COLO668 (cell line): ENCODE results near the gene PRKACB.
"Not testable (repeated sequence)": the region's sequence is repeated elsewhere in the genome, so short reads cannot be mapped to it uniquely, and the experiment has no call there.

Experiments
- DNase-seq: peaks from one replicate; lab custom pipeline; 2025; ENCODE audit not compliant: unreplicated experiment; lab: John Stamatoyannopoulos, UW

PRKACB gene

DNA sequence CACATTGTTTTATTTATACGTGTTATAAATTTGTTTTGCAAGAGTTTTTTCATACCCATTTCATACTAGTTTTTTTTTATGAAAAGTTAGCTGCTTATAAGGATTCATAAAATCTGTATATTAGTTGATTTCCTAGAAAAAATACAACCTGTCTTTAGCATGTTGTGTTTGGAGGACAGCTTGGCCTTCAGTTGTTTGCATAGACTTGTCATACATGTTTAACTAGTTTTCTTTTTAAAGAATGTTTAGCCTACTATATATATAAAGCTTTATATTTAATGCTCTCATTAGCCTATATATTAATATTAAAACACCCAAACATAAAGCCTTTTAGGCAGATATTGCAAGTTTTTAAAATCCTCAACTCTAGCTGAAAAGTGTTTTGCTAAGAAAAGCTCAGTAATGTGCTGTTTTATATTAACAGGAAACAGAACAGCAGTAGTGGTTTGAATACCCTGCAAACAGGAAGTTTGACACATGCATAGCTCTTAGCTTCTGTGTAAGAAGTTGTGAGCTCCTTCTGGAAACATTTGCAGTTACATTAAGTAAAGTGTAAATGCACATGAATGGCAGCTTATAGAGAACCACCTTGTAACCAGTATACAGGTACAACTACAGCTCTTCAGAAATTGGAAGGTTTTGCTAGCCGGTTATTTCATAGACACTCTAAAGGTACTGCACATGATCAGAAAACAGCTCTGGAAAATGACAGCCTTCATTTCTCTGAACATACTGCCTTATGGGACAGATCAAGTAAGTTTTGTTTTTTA, at the start of gene PRKACB:
Gene PRKACB, plus strand, starts transcription at position 476 of the 770 bp plus-strand sequence. Its CDS starts 91 bp downstream, at position 567.
- no peak for DNase-seq

DNA sequence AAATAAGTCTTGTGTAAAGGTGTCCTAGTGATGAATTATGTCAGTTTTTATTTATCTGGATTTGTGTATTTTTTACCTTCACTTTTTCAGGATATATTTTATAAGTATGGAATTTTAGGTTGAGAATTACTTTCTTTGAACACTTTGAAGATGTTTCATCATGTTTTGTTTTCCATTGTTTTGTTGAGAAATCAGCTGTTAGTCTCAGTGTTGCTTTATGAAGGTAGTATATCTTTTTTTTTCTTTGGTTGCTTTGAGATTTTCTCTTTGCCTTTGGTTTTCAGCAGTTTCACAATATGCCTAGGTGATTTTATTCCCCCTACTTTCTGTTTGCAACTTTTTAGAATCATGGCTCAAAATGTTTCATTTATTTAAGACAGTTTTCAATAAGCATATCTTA, 48.8 kb upstream of the PRKACB start:
- DNase-seq = no peak

DNA sequence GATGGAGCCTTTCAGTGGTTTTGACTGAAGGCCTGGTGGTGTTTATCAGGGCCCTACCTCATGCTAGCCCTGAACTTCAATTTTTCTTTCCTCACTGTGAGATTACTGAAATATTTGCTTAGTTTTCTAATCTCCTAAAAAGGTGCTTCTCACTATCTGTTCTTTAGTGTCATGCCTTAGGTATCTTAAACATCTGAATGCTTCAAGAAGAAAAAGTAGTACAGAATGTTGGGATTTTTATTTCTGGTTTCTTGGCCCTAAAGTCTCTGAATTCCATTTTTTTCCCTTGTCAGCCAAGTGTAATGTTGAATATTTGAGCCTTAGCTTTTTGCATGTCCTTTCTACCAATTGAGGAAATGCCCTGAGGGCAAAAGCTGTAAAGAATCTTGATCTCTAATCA, 47.9 kb upstream of the PRKACB start:
- no peak for DNase-seq

DNA sequence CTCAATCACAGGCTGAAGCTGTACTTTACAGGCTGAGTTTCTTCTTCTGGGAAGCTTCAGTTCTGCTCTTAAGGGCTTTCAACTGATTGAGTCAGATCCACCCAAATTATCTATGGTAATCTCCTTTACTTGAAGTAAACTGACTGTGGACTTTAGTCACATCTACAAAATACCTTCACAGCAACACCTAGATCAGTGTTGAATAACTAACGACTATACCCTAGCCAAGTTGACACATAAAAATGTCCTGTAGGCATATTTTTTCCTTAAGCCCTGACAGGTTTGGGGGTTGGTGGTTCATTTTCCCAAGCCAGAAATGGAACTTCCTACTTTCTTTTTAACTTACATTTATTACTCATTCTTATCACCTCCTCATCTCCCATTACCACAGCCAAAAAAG, 42.9 kb upstream of the PRKACB start:
- DNase-seq = no peak

DNA sequence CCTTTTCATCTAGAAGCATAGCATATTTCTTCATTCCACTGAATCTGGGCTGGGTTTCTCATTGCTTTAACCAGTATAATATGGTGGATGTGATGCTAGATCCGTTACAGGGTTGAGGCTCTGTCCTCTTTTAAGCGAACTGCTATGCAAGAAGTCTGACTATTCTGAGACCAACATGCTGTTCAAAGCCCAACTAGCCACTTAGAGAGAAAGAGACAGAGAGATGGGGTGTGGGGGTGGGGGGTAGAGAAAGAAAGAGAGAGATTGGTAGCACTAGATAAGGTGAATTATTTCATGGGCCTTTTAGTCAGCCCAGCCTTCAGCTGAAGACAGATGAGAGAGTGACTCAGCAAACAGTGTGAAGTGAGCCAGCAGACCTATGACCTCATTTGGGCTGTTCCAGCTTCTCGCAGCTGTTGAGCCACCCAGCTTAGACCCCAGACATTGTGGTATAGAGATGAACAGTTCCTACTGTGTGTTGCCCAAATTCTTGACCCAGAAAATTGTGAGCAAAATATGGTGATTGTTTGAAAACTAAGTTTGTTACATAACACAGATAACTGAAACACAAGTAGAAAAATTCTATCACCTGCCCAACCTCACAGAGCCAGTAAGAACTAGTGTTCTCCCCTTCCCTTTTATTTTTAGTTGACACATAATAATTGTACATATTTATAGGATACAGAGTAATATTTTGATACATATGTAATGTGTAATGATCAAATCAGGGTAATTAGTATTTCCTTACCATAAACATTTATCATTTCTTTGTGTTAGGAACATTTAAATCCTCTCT, 40.7 kb upstream of the PRKACB start:
- peak; percentile 66 for DNase-seq

DNA sequence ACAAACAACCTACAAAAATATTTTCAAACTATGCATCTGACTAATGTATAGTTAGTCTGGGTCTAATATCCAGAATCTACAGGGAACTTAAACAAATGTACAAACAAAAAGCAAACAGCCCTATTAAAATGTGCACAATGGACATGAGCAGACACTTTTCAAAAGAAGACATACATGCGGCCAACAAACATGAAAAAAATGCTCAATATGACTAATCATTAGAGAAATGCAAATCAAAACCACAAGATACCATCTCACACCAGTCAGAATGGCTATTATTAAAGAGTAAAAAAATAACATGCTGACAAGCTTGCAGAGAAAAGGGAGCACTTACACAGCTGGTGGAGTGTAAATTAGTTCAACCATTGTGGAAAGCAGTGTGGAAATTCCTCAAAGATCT, 36.5 kb upstream of the PRKACB start:
- not testable (repeated sequence) for DNase-seq

DNA sequence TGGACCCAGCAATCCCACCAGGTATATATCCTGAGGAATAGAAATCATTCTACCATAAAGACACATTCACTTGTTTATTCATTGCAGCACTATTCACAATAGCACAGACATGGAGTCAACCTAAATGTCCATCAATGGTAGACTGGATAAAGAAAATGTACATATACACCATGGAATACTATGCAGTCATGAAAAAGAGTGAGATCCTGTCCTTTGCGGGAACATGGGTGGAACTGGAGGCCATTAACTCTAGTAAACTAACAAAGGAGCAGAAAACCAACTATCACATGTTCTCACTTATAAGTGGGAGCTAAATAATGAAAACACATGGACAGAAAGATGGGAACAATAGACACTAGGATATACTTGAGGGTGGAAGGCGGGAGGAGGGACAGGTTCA, 36.1 kb upstream of the PRKACB start:
- no peak for DNase-seq

DNA sequence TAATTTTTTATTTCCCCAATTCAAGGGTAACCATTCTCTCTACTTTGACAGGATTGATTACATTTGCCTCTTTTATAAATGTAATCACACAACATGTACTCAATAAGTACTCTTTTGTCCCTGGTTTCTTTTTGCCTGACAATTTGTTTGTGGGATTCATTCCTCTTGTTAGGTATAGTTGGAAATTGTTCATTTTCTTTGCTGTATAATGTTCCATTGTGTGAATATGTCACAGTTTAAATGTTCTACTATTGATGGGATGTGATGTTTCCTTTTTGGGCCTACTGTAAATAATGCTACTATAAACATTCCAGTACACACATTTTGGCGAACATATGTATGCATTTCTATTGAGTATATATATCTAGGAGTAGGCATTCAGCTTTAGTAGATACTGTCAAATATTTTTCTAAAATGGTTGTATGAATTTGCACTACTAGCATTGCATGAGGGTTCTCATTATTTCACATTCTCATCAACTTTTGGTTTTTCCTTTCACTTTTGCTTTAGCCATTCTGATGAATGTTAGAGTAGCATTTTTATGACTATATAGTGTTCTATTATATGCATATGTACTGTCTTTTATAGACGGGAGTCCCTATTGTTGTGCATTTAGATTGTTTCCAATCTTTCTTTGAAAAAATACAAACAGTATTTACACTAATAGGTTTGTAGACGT, 35.0 kb upstream of the PRKACB start:
- DNase-seq = no peak

DNA sequence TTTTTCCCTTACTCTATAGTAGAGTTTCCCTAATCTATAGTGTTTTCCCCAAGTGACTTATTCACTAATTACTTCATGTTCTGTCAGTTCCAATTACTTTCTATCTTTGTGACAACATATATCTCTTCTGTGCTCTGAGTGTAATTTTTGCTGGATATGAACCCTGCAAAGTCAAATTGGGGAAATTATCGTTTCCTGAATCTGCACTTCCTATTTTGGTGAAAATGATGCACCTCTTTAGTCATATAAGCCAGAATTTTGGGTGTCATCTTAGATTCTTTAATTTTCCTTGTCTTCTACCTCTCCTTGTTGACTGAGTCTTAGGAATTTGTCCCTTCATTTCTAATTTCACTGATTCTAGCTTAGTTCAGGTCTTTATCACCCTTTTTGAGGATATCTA, 33.4 kb upstream of the PRKACB start:
- DNase-seq = no peak

DNA sequence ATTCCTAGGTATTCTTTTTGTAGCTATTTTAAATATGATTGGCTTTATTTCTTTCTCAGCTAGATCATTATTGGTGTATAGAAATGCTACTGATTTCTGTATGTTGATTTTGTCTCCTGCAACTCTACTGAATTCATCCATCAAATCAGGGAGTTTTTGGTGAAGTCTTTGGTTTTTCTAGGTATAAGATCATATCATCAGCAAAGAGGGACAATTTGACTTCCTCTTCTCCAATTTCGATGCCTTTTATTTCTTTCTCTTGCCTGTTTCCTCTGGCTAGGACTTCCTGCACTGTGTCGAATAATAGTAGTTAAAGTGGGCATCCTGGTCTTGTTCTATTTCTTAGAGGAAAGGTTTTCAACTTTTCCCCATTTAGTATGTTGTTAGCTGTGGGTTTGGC, 27.5 kb upstream of the PRKACB start:
- DNase-seq = no peak

DNA sequence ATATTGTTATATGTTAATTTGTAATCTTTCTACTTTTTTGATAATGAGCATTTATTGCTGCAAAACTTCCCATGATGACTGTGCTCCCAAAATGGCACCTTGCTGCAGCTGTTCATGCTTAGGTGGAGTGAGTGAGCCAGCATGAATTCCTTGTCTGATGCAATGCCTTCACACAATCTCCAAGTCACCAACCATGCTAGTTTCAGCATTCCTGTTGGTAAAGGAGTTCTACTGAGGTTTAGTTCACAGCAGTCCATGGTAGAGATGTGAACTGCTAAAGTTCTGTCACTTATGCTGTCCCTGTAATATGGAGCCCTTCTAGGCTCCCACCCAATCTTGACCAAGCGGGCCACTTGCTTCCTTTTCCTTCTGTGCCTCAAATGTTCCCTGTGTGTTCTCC, 26.2 kb upstream of the PRKACB start:
- no peak for DNase-seq

DNA sequence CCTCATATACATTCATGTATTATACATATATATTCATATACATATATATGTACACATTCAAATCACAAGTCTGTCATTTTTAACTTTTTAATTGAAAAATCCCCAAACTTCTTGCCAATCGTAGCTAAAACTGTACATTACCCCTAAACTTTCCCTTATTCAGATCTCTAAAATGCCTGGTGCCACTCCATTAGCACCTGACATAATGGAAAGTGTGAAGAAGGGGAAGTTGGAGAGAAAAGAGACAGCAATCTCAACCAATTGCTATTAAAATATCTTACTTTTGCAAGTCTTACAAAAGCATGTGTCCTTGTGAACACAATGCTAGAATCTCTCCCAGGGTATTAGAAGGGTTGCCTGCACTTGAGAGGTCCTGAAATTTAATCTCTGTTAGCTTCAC, 22.7 kb upstream of the PRKACB start:
- DNase-seq = no peak

DNA sequence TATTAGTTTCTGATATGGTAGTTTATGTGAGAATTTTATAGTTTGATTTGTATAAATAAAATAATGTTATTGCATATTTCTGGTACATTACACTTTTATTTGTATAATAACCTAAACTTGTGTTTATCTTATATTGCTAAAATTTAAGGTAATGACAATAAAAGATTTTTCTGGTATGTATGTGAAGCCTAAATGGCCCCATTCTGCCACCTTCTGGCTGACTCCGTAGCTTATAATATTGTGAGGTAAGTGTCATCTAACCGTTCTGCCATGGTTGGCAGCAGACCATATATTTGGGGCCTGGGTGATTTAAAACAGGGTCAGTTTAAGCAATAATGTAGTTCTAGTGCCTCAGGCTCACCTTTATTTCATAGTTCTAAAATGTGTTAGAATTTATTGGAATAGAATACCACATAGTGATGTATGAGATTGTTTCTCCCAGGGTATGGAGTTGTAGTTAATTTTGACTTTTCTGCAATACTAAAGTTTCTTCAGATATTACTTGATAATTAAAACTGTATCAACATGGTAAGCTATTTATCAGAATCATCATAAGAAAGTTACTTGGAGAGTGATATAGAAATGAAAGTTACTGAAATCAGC, 21.2 kb upstream of the PRKACB start:
- peak; percentile 69 for DNase-seq

DNA sequence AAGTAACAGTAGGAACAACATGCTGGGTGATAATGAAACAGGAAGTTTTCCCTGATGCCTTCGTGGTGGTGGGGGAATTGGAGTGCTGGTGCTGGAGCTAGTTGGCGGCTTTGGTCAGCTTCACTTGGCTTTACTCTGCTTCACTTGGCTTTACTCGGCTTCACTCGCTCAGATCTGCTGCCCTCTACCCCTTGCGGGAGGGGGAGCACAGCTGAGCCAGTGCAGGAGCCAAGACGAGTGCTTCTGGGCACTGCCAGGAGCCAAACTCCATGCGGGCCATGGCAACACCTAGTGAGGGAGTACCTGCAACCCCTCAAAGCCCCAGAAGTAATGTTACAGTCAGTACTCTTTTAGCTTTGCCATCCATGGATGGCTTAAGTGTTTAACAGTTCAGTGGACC, 10.6 kb upstream of the PRKACB start:
- no peak for DNase-seq

DNA sequence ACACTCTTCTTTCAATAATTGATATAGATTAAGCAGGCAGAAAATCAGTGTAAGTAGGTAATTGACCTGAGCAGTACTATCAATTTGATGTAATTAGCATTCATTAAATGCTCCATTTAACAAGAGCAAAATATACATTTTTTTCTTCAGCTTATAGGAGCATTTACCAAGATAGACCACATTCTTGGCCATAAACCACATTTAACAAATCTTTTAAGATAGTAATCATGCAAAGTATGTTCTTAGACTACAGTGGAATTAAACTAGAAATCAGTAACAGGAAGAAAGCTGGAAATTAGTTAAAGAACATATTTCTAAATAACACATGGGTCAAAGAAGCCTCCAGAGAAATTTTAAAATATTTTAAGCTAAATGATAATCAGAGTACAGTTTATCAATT, 8.7 kb upstream of the PRKACB start:
- no peak for DNase-seq

DNA sequence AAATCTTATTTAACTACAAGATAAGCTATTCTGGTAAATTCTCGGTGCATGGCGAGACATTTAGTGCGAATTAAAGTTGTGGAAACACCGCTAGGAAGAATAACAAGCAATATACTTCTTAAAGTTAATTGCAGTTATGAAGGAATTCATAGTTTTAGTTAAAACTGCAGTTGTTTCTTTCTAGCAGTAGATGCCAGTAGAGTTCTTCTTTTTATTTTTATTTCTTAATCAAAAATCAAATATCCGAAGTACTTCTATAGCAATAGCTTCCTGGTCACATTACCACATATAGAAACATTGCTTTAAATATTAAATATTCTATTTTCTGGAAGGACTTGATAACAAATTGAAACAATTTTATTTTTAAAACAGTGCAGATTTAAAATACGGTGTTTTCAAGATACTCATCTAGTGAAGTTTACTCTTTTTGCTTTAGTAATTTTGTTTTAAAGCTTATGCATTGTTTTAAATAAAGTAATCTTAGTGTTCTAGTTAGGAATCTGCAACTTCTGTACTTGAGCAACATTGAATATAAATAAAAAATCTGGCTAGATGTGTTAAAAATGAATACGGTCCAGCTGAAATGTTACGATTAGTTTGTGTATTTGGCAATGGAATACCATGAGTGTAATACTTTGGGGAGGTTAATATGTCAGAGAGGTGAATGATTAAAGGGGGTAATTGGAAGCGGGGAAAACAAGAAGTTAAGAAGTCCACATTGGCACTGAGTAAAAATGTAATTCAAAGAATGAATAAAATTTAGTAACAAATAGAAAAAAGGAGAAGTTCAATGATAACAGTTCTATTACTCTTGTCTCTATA, 2.7 kb upstream of the PRKACB start:
- DNase-seq = no peak

DNA sequence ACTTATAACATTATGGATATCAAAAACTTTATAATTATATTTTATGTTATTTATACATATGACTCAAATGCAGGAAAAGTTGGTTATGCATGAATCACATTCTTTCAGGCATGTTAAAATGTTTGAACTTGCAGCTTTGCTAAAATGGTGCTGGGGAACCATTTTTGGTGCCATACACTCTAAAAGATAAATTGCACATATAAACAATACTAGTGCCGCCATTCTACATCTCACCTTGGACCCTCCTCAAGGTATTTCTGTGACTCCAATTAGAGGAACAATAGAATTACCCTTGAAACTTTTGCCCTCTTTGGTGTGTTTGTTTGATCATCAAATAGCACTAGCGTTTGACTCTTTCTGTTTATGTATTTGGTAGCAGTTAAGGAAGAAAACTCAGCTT, 997 bp downstream of the PRKACB start:
- DNase-seq = no peak

DNA sequence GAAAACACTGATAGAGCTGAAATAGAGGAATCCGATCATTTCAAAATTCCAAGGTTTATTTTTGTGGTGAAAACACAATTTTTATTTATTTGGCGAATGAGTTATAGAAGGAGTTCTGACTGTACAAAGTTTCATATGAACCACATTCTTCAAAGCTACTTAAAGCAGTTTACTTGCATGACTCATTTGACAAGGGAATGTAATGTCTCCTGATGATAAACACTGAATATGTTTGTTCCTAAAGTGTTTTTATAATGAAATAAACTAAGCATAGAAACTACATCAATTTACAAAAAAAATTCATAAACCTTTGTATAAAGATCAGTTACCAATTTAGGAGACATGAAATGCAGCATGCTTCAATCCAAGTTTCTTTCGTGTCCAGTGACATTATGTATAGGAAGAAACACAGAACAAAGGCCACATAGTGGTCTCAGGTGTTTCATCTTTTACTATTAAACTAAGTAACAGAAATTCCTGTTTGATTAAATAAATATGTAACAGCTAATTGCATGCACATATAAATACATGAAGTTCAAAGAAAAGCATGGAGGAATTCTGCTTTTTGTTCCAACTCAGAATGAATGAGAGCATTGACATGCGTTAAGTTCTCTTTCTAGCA, 2.5 kb downstream of the PRKACB start:
- no peak for DNase-seq

DNA sequence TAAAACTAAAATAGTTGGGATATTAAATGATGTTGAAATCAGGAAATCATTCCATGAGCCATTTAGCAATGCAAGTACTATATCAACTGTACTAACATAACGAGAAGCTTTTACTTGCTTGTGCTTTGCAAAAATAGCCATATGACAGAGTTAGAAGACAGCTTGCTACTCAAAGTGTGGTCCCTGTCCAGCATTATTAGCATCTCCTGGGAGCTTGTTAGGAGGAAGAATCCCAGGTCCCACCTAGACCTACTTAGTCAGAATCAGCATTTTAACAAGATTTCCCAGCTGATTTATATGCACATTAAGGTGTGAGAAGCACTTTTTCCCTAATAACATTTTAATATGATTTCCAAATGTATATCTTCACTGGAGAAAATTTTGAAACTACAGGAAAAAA, 4.7 kb downstream of the PRKACB start:
- DNase-seq = no peak

DNA sequence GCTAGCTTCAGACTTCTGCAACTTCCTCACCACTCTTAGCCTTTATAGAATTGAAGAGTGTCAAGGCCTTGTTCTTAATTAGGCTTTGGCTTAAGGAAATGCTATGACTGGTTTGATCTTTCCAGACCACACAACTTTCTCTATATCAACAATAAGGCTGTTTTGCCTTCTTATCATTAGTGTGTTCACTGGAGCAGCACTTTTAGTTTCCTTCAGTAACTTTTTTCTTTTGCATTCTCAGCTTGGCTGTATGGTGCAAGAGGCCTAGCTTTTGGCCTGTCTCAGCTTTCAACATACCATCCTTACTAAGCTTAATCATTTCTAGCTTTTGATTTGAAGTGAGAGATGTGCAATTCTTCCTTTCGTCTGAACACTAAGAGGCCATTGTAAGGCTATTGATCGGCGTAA, 8.6 kb downstream of the PRKACB start:
- no peak for DNase-seq
